Stimulated activated naive CD8-positive, alpha-beta T cell treated with anti-CD3 and anti-CD28 coated beads, Interleukin-15, Interleukin-2, amounts not matched to agents 100 U/mL and 50 U/mL, for 24 hours (primary cell): Measurements from ENCODE around the gene WNT9A.

Experiments used
- ATAC-seq: fragments of 150-1000 bp; cut with Tn5 transposase; one replicate; pipeline ENCODE4 v1.10.0; 2021
- DNase-seq: peaks from one replicate; pipeline ENCODE4 v3.0.0; 2021

The WNT9A gene

DNA sequence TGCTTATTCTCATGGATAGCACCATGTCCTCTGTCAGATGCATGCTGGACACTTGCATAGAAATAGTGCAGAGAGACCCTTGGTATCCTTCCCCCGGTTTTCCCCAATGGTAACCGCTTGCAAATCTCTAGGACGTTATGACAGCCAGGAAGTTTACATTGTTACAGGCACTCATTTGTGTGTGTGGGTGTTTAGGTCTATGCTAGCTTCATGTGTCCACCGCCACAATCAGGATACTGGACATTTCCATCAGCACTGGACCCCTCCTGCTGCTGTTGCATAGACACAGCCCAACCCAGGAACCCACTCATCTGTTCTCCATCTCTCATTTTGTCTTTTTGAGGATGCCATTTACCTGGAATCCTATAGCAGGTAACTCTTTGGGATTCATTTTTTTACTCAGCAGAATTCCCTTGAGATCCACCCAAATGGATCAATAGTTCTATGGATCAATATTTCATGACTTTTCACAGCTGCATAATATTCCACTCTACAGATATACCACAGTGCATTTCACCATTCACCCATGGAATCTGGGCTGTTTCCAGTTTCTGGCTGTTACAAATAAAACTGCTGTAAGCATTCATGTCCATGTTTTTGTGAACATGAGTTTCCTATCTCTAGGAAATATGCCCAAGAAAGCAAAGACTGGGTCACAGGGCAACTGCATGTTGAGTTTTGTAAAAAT lies 6.6 kb upstream of the WNT9A start:
- no peak for ATAC-seq

DNA sequence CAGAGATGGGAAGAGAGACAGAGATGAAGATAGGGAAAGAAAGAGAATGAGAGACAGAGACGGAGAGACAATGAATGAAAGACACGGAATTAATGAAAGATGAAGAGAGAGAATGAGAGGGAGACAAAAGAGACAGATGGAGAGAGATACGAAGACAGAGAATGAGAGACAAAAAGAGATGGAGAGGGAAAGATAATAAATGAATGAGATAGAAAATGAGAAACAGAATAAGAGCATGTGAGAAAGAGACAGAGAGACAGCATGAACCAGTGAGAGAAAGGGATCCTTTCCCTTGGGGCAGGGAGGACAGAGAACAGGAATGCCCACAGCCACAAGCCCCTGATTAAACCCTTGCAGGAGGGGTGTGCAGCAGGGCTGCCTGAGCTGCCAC lies 5.3 kb upstream of the WNT9A start:
- no peak for DNase-seq
- ATAC-seq: no peak

More for the DNA sequence above, 6.6 kb upstream of the WNT9A start:
- no peak for DNase-seq

DNA sequence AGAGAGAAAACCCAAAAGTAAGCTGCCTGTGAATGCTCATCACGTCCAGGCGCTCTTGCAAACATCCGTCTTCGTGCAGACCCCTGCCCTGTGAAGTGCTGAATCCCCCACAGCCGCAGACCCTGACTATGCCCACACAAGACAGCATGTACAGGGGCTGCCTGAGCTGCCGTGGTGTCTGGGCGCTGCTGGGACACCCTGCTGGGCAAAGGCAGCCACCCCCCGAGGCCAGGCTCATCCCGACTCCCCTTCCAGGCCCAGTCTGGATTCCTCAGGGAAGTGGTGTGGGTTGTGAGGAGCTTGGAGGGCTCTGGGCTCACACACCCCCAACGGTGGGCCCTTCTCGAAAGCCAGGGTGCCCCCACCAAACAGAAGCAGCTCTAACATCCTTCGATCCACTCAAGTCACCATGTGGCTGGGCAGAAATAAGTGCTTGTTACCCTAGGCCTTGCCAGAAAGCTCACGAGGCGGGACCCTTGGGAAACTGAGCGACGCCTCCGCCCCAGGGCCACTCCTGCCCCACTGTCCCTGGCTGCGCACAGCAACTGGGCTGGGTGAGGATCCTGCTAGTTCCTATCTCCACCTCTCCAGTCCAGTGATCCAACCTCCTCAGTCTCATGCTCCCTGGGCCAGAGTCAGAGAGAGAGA lies 4.8 kb upstream of the WNT9A start:
- DNase-seq (no peak), ATAC-seq (no peak)

DNA sequence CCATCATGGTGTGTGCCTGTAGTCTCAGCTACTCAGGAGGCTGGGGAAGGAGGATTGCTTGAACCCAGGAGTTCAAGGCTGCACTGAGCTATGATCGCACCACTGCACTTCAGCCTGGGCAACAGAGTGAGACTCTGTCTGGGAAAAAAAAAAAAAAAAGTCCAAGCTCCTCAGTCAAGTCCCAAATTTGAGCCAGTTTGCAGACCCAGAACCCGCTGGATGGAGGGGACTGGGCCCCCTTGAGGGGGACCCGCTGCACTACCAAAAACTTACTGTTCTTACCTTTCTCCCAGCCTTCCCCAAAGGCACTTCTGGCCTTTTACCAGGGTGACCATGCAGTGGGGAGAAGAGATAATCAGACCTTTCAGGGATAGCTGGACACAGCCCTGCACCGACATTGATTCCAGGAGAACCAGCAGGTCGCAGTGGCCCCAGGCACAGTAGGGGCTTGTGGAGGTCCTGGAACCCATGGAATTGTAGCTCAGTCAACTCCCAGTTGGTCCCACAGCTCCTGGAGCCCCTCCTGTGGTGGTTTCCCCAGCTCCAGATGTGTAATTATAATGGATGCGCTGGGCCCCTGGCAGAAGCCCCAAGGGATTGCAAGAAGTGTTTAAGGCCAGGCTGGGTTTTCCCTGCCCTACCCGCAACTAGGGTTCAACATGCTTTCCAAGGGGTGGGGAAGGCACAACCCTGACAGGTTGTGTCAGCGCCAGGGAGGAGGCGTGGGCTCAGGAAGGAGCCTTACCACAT lies 4.1 kb upstream of the WNT9A start:
- ATAC-seq (no peak), DNase-seq (no peak)

DNA sequence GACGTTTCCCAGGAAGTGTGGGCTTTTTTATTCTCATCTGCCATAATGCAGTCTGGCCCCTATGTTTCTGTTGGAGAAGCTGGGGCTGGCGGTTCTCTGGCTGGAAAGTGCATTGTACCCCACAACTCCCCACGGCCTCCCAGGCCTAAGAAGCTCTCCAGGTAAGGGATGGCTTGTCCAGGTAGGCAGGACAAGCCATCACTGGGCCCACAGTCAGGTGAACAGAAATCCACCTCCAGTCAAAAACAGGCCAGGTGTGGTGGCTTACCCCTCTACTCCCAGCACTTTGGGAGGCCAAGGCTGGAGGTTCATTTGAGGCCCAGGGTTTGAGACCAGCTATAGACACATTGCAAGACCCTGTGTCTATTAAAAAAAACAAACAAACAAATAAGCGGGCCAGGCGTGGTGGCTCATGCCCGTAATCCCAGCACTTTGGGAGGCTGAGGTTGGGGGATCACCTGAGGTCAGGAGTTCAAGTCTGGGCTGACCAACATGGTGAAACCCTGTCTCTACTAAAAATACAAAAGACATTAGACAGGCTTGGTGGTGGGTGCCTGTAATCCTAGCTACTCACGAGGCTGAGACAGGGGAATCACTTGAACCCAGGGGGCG lies 3.1 kb upstream of the WNT9A start:
- DNase-seq (no peak), ATAC-seq (no peak)

DNA sequence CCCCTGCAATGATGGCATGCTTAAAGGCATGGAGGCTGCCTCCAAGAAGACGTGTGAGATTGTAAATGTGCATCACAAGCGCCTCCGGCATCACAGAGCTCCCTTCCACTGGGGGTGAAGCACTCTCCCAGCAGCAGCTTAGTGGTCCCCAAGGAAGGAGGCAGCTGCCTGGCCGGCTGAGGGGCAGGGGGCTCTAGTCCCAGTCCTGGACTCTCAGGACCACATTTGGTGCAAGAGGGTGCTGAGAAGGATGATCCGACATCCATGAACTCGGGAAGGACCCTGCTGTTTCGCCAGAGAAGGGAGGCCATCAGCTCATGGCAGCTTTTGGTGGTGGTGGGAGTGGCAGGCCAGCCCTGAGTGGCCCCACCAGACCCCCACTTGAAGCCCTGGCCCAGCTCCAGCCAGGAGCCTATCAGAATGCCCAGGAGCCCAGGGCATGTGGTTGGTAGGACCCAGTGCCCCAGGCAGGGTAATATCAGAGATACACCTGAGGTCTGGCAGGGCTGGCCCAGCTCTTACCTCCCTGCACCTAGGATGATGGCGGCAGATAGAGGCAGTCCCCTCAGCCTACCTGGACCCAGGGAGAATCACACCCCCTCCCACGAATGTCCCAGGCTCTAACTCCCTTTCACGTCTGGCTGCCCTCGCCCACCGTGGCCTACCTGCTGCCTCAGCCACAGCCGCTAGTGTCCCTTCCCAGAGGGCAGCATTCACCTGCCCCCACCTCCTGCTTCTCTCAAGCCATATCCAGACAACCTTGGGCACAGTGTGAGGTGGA lies 2.4 kb upstream of the WNT9A start:
- no peak for ATAC-seq
- DNase-seq: no peak

DNA sequence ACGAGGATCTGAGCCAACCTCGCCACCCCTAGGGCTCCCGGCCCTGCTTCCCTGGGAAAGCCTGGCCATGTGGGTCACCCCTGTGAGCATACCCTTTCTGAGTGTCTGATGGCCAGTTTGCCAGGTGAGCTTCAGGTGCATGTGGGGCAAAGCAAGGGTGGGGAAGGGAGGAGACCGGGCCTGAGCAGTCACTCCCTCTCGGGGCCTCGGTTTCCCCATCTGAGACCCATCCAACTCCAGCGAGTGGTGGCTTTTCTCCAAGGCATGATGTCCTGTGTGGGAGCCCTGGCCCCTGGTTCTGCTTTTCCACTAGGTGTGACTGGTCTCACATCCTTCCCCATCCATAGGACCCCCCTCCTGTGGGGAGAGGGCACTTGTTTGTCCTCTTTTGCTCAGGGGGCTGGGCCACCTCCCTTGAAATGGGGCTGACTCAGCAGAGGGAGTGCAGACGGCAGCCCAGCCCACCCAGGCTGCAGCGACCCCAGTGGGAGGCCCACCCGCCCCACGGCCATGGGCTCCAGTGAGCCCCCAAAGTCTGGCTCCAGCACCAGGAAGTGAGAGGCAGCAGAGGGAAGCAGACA lies 1.7 kb upstream of the WNT9A start:
- DNase-seq: no peak
- ATAC-seq: no peak

DNA sequence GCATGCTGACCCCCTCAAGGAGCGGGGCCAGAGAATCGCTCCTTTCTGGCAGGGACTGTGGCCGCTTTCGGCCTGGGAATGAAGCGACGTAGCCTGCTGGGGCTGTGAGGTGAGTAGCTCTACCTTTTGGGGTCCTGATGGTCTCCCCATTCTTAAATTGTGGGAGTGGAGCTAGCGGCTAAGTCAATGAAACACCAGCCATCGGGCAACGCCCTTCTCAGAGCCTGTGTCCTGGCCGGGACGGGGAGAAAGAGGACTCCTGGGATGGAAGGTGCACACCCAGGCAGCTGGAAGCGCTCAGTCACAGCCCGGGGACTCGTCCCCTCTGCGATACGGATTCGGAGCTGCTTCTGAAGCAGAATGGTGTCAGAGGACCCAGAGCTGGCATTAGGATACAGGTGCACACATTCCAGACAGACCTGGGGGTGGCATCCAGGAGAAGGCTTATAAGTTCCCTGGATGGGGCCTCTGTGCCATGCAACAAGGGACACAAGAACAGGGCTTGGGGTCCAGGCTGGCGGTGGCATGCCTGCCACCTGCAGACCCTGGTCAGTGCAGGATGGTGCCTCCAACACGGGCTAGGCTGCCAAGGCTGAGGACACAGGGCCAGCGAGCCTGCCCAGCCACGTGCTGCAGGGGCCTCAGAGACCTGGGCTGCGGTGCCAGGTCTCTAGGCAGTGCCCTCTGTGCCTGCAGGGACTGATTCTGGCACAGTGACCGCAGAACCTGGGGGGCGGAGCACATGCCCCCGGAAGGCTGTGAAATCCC lies 945 bp upstream of the WNT9A start:
- ATAC-seq (no peak), DNase-seq (no peak)

DNA sequence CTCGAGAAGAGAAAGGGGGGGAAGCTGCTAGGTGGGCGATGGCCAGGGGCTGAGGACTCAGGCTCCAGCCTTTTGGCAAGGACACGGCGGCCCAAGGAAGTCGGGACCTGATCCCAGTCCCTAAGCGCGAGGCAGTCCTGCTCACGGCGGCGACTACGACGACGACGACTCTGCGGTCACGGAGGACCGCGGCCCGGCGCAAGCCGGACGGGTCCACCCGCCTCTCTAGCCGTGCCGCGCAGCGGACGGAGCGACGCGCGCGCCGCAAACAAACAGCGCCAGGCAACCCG lies 401 bp downstream of the WNT9A start:
- no peak for DNase-seq
- no peak for ATAC-seq

DNA sequence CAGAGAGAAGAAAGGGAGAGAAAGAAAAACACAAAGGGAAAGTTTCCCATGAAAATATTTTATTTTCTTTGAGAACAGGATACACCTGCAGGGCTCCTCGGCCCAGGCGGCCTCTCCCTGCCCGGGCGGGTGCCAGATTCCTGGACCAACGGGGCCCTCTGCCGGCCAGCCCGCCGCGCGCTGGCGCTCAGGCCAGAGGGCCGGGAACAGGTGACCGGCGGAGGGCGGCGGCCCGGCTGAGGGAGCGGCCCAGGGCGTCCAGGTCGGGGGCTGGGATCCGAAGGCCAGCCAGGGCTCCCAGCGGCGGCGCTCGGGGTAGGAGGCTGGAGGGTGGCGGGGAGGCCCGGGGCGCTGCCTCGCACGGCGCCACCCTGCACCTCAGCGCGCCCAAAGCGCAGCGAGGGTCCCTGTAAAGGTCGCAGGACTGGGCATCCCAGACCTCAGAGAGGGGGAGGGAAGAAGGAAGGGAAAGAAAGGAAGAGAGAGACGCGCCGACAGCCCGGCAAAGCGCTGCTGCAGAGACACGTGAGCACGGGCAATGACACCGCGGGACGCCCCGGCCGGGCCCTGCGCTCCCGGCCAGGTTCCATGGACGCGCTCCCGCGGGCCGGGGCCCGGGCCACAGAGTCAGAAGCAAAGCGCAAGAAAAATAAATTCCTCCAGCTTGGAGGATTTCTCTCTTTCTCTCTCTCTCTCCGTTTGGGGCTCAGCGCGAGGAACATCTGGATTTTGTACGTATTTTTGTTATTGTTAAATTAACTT lies 927 bp downstream of the WNT9A start:
- ATAC-seq: peak; percentile 54

DNA sequence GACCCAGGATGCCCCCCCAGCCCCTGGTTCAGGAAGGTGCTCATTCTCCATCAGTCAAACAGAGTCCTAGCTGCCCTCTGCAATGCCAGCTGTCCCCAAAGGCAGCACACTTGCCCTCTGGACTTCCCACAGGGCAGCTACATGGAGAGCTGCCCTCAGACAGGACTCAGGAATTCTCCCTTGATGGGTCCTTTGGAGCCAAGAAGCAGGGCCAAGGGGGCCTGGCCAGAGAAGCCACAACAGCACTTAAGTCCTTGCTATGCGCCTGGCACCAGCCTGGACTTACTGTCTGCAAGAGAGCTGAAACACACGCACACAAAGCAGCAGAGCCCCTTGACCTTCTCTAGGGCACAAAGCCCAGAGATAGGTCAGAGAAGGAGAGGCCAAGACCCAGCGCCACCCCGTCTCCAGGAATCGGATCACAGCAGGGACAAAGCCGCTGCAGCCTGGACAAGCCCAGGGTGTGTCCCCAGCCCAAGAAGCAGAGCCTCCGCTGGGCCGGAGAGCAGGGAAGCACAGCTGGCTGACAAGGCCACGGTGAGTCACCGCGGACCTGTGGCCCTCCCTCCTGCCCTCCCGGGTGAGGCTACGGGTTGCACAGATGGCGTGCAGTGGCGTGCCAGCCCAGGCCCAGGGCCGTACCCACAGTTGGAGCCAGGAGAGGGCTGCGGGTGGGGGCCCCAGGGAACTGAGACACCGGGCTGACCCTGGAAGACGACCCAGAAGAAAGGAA lies 1.7 kb downstream of the WNT9A start:
- no peak for ATAC-seq
- DNase-seq: no peak

More for the DNA sequence above, 927 bp downstream of the WNT9A start:
- DNase-seq: peak; percentile 69

DNA sequence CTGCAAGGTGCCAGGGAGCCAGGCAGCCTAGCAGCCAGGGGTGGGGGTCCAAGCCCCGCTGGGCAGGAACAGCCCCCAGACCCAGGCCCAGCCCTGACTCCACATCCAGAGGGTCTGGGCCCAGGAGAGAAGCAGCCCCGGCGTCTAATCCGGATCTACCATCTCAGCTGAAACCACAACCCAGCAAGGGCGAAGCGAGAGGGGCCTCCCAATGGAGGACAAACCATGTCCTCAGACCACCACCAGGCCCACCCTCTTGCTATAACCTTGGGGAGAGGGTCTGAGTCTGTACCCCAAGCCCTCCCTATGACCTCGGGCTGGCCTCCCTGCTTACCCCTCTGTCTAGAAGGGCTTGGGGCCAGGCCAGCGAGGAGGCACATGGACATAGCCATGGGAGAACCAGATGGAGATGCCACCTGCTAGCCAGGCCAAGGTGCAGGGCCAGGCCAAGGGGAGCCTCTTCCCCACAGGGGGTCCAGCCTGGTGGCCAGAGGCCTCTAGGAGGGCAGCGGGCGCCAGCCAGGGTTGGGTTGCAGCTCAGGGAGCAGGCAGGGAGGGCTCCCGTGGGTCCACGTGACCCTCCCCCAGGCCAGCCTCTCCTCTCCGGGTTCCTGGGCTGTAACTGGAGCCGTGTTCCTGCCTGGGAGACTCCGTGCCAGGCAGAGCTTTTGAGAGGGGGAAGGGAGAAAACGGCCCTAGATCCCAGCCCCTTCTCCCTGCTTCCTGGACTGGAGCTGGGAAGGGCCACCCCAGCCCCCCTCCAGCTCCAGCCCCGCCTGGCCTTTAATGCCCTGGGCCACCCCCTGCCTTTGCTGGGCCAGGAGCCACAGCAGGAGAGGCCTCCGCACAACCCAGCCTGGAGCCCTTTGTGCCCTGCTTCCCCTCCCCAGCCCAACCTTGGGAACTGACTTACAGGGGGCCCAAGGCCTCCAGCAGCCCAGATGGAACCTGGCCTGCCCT lies 2.5 kb downstream of the WNT9A start:
- ATAC-seq (no peak), DNase-seq (no peak)

DNA sequence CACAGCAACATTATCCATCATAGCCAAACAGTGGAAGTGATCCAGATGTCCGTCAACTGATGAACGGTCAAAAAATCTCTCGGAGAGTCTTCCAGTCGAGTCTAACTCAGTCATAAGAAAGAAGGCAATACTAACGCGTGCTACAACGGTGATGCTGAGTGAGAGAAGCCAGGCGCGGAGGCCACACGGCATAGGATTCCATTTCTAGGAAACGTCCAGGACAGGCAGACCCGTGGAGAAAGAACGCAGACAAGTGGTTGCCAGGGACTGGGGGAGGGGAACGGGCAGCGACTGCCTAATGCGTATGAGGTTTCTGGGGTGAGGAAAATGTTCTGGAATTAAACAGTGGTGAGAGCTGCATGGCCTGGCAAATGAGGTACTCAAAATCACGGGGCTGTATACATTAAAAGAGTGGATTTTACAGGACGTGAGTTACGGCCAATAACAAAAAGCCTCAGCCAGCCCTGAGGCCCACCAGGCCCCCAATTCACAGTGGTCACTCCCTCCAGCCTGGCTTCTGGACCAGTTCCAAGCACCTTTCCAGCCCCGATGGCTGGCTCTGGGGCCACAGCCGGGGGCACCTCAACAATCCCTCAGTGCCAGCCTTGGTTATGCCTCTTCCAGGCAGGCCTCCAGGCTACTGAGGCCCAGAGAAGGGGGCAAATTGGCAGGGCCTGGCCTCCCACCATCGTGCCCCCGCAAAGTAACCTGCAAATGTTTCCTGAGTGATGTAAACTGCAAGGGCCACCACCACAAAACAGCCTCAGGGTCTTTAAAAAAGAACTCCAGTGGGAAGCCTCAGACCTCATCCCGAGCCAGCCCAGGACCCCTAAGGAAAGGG lies 3.4 kb downstream of the WNT9A start:
- DNase-seq (no peak), ATAC-seq (no peak)

DNA sequence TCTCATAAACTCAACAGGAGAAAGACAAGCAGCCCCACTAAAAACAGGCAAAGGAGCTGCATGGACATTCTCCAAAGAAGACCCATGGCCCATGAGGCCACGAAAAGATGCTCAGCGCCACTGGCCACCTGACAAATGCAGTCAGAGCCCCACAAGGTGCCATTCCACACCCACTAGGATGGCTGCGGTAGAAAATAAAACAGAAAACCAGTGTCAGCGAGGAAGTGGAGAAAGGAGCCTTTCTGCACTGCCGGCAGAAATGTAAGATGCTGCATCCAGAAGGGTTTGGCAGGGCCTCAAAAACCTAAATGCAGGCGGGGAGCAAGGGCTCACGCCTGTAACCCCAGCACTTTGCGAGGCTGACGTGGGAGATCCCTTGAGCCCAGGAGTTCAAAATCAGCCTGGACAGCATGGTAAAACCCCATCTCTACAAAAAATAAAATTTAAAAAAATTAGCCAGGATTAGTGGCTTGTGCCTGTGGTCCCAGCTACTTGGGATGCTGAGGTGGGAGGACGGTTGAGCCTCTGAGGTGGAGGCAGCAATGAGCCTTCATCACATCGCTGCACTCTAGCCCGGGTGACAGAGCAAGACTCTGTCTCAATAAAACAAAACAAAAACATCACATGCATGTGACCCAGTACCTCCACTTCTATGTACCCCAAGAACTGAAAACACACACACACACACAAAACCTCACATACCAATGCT lies 4.2 kb downstream of the WNT9A start:
- DNase-seq: no peak
- no peak for ATAC-seq

DNA sequence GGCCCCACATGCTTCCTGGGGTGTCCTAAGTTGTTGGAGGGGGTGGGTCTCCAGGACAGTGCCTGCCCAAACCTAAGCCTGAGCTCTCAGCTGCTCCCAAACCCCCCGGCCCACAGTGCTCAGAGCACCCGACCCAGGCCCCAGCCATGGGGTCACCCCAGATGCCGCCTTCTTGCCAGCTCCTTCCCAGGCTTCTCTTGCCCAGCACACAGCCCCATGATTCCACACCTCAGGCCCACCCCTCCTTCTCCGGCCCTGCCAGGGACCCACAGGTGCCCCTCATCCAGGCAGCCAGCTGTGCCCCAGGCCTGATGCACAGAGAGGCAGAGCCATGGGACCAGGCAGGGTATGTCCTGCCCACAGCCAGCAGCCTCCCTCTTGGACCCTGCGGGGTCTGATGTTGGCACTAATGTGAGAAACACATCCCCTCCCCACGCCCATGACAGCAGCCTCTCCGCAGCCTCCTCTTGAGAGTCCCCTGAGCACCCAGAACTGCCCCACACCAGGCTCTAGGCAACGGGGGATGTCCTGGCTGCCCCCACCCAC lies 4.9 kb downstream of the WNT9A start:
- DNase-seq (no peak), ATAC-seq (no peak)

DNA sequence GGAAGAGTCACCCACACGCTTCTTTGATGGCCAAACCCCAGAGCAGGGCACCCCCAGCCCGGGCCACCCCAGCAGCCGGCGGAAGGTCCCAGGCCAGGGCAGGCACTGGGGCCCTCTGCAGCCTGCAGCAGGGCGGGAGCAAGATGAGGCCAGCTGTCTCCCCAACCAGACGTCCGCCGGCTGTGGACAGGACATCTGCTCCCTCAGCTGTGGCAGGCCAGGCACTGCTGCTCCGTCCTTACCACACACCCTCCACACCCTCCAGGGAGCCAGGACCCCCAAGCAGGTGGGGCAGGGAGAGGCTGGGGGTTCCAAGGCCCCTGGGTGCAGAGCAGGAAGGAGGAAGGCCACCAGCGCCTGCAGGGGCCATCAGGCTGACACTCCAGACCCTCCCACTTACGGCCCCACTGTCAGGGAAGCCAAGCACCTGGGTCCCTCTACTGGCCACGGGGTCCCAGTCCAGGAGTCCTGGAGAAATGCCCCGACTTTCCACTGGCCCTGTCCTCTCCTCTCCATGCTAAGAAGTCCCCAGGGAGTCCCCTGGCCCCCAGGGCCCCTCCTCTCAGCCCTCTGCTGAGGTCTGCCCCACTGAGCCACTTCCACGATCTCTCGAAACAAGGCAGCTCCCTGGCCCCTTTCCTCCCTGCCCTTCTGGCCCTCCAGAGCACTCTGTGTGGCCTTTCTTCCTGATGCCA lies 5.6 kb downstream of the WNT9A start:
- ATAC-seq (no peak), DNase-seq (no peak)
